HG03342 (cell line): ENCODE data around the gene ACSL3.
"Not testable (repeated sequence)": the region's sequence is repeated elsewhere in the genome, so short reads cannot be mapped to it uniquely, and the experiment has no call there.

Experiments used
- ATAC-seq: cut with Tn5 transposase; IDR thresholded peaks from one replicate; pipeline ENCODE4 v1.9.1; 2021; ENCODE audit warnings: mild to moderate bottlenecking, moderate library complexity; ENCODE audit not compliant: unreplicated experiment

Gene ACSL3

DNA sequence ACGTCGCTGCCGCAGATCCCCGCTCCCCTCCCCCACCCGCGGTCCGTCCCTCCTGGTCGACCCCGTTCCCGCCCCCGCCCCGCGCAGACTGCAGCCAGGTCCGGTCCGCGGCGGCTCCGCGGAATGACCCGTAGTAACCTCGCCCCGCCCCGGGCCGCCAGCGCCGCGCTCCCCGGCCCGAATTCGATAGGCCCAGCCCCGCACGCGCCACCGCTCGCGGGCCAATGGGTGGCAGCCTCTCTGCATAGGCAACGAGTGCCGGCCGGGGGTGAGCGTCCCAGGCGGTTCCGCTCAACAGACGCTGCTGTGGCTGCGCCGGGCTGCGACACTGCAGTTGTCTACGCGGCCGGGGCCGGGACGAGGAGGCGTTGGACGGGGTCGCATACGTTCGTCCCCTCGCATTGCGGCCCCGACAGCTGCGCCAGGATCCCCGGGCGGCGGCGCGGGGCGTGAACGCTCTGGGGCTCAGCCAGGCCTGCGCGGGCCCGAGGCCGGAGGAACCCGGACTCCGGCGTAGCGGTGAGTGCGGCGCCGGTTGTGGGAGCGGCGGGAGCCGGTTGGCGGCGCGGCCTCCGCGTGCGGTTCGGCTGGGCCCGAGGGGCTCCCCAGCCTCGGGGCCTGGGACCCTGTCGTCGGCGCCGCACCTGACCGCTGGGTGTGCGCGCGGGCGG, at the start of gene ACSL3:
Gene ACSL3, plus strand, starts transcription at position 297 of the 671 bp plus-strand sequence. CDS start 47,737 bp downstream, outside the sequence.
- ATAC-seq, result peak; percentile 99

DNA sequence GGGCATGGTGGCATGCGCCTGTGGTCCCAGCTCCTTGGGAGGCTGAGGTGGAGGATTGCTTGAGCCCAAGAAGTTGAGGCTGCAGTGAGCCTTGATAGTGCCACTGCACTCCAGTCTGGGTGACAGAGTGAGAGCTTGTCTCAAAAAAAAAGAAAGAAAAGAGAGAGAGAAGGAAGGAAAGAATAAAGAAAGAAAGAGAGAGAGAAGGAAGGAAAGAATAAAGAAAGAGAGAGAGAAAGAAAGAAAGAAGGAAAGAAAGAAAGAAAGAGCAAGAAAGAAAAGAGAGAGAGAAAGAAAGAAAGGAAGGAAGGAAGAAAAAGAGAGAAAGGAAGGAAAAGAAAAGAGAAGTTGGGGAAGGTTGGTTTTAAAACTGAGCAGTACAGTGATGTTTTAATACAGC, 49.0 kb upstream of the ACSL3 start:
- ATAC-seq, result no peak

DNA sequence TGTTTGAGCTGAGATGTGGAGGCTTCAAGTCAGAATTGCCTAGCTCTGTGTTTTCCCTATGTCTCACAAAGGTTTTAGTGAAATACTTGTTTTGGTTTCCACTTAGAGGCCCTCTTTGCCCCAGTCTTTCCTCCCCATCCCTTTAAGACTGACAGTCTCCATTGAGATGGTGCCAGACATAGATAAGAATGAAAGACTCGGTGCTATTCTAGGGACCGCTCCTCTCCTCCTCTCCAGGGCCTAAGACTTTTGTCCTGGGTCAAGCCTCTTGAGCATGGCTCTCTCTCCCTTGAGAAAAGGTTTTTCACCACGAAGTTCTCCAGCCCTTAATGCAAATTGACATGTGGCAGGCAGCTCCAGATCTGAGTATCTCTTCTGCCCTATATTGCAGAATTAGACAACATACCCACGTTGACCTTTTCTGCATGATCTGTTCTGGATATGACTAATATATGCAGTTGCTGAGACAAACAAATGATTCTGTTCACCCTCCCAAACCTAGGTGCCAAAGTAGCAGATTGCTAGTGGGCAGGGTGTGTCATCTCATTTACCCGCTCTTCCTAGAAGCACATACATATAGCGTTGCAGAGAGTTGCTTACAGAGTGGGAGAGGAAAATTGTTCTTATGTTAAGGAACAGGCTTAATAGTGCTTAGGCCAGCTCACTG, 47.5 kb upstream of the ACSL3 start:
- ATAC-seq, result peak; percentile 94

DNA sequence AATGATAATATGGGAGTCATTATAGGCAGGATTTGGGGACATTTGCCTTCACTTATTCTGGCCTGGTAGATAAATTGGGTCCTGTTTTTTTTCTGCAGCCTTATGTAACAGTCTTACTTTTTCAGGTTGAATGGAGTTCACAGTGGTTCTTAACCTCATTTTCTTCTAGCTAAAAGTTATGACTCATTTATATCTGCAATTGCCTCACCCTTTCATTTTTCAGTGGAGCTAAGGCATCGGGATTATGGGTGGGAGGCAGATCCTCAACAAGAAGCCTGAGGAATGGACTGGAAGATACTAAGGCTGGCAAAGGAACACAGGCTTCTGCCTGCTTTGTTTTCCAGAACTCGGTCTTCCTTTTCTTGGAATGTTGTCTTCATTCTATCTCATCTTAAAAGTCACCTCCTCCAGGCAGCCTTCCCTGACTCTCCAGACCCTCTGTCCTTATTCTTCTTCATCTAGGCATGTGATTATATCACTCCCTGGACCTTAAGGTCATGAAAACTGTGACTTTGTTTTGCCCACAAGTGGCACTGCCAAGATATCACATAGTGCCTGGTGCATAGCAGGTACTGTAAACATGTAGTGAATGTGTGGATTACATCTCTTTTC, 41.0 kb upstream of the ACSL3 start:
- no peak for ATAC-seq

DNA sequence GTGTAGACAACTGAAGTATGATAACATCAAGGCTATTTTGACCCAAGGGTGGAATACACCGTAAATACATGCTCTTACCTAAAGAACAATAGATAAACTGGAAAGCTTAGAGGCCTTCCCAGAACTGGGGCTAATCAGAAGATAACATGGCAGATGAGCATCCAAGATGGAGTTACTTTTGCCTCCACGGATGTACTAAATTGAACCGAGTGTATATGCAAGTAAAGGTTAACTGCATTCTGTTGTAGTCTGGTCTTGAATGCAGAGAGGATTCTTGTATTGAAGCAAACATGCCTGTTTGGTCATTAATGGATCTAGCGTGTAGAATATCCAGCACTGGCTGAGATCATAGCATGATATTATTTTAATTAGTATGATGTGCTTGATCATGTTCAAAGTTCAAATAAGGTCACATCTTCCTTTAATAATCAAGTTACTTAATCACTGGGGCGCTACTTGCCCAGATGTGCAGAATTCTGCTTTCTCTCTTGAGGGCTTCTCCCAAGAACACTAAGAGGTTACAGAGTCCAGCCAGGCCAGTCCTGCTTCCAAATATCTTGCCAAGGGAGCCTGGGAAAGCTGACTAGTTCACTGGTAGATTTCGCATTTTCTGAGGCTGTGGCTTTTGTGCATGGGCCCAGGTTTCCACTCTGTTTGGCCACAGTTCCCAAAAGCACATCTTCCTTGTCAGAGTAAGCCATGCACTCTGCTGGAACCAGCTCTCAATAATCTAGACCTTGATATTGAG, 37.5 kb upstream of the ACSL3 start:
- ATAC-seq, result no peak

DNA sequence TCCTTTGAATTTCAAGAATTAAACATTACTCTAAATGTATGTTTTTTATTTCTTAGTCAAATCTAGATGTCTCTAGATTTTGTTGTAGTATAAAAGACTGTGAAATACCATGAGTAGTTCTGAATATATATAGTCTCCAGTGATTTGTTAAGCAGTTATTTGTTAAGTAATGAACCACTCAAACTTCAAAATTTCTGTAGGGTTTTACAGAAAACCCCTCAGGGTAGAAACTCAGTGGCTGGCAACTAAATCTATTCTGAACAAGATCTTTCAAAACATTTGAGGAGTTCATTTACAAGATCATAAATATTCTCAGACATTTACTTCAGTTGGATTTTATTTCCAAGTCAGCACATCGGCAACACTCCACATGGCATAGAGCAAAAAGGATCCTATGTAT, 35.8 kb upstream of the ACSL3 start:
- ATAC-seq, result no peak

DNA sequence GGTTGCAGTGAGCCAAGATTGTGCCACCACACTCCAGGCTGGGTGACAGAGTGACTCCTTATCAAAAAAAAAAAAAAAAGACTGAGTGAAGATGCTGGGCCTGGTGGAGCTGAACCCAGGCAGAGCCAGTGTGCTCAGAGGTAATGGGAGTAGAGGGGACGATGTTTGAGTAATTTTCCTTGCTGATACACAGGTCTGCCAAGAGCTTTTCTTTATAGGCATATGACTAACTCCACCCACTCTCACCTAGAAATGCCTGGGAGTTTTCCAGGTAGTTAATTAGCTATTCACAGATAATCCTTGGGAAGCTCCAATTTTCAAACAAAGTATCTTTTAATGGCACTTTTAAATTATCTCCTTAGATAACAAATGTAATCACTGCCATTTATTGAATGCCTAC, 33.4 kb upstream of the ACSL3 start:
- no peak for ATAC-seq

DNA sequence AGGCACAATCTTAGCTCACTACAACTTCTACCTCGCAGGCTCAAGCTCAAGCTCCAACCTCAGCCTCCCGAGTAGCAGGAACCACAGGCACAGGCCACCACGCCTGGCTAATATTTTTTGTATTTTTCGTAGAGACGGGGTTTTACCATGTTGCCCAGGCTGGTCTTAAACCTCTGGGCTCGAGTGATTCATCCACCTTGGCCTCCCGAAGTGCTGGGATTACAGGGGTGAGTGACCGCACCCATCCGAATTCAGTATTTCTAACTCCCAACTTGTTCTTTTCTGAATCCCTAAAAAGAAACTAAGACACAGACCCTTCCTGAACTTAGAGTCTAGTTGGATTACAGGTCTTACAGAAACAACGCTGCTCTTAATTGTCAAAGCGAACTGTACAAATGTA, 32.3 kb upstream of the ACSL3 start:
- ATAC-seq, result no peak

DNA sequence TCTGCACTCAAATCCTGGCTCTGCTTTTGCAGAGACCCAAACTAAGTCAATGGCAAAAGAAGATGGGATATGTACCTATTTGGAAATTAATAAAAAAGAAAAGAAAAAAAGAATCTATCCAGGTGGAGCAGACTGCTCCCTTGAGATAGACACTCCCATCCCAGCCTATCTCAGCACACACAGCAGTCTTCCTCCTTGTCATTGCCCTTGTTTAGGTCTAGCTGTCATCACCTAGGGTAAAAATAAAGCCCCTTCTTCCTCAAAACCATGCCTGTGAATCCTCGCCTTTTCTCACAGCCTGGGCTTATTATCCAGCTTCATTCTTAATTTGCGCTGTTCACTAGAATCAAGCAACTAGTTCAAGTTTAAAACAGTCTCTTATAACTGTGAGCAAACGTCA, 30.7 kb upstream of the ACSL3 start:
- ATAC-seq, result no peak

DNA sequence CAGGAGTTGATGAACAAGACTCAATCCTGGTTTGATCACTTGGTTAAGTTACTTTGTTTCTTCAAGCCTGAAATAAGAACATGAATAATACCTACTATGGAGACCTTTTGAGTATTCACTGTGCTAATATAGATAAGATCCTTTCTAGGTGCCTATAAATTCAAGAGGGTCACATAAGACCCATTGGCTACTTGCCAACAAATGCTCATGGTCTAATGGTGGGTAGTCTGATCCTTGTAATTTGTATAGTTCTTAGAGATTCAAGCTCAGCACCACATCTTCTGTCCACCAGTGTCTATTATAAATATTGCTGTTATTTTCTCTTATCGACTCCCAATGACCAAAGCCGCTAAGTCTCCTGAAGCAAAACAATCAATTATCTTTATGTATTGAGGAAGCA, 27.4 kb upstream of the ACSL3 start:
- ATAC-seq, result no peak

DNA sequence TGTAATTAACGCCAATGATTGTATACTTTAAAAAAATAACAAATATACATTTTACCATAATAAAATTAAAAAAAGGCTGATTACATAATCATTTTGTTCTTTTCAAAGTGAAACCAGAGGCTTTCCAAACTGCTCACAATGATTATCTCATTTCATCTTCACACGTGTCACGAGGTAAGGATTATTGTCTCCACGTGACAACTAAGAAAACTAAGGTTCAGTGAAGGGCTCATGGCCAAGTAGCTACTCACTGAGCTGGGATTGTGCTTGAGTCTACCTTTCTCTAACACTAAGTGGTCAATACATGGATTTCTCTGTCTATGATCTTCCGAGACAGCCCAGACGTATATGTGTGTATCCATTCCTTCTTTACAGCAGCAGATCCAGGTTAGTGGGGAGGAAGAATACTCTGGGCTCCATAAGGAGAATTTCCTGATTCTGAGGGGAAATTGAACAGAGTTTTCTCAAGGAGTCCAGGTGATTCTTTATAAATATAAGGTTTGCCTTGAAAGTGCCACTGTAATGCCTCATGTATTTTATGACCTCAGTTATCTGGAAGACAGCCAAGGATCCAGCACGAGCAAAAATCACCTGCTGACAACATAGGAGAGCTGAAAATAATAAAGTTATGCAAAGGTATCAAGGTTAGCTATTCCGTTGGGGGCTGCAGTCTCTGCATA, 25.6 kb upstream of the ACSL3 start:
- ATAC-seq, result no peak

DNA sequence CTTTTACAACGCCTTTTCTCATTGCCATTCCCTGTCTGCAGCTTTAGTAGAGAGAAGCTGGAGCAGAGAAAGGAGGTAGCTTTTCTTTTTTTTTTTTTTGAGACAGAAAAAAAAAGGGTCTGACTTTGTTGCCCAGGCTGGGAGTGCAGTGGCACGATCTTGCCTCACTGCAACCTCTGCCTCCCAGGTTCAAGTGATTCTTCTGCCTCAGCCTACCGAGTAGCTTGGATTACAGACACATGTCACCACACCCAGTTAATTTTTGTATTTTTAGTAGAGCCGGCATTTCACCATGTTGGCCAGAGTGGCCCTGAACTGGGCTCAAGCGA, 25.0 kb upstream of the ACSL3 start:
- ATAC-seq, result no peak

DNA sequence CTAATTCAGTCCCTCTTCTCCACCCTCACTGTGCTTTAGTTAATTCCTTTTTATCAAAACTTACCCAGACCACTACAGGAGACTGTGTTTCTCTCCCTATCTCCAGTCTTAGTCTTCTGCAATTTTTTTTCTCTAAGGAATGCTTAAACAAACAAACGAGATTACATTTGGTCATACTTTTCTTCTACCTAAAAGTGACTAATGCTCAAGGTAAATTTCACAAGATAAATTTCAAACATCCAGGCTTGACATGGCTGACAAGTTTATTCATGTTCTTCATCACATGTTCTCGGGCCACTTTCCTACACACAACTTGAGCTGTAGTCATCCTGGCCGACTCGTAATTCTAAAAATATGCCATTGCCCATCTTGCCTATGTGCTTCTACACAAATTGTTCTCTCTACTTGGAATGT, 23.2 kb upstream of the ACSL3 start:
- no peak for ATAC-seq

DNA sequence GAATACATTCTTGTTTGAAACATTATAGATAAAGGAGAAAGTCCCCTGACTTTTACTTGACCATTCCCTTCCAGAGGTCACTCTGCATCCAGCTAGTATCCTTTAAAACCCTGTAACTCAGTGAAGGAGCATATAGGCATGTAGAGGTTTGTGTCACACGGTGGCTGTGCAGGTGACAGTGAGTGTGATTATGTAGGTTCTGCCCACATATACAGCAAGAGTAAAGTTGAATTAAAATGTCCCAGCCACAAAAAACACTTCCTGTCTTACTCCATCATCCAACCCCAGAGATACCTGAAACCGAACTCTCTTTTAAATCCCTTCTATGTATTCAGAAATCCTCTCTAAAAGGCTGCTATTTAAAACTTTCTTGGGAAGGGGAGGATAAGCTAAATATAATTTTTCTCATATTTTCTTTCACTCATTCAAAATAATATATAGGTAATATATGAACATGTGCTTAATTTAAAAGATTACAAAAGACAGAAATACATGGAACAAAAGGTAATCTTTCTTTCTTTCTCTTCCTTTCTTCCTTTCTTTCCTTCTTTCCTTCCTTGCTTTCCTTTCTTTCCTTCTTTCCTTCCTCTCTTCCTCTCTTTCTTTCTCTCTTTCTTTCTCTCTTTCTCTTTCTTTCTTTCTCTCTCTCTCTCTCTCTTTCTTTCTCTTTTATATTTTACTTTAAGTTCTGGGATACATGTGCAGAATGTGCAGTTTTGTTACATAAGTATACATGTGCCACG, 20.6 kb upstream of the ACSL3 start:
- no peak for ATAC-seq

DNA sequence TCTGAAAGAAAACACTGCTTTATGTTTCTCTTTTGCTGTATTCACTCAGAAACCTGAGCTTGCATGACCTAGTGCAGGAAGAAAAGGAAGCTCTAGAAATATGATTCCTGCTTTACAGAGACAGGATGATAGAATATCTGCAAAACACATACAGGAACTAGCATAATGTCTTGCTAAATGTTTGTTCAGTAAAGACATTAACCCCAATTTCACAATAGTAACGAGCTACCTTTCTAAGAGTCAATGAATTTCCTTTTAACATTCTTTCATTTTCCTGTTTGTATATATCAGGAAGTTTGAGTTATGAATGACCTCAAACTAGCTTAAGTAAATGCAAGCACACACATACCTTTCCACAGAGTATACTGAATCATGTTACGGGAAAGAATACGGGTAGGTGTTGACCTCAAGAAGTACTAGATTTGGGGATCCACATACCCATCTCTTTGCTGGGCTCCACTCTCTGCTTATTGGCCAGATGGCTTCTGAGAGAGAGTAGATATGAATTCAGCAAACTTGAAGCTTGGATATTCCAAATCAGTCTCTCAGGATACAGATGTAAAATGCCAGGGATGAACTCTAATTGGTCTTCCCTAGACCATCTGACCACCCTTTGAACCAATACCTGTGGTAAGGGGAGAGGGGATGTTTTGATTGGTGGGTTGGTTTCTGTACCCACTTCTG, 18.2 kb upstream of the ACSL3 start:
- ATAC-seq, result no peak

DNA sequence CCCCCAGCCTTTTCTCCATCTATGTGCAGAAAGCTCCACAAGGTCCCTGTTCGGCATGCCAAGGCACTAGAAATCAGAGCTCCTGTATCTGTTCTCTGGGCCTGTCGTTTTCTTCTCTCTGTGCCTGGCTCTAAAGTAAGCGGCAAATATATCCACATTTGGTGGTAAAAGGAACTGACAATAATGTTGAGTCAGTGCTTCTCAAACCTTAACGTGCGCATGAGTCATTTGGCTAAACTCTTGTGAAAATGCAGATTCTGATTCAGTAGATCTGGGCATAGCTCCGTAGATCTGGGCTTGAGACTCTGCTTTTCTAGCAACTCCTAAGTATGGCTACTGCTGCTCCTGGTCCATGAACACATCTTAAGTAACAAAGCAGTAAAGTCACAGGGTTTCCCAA, 16.5 kb upstream of the ACSL3 start:
- no peak for ATAC-seq

DNA sequence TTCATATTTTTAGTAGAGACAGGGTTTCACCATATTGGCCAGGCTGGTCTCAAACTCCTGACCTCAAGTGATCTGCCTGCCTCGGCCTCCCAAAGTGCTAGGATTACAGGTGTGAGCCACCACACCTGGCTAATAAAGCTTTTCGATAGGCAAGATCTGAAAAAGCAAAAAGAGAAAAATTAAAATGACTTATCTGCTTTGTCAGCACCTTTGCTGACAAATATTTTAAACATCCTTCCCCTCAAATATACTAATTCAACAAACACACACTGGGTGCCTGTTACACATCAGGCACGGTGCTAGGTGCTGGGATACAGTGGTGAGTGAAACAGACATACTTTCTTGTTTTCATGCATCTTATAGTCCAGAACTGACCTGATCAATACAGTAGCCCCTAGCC, 15.5 kb upstream of the ACSL3 start:
- not testable (repeated sequence) for ATAC-seq

DNA sequence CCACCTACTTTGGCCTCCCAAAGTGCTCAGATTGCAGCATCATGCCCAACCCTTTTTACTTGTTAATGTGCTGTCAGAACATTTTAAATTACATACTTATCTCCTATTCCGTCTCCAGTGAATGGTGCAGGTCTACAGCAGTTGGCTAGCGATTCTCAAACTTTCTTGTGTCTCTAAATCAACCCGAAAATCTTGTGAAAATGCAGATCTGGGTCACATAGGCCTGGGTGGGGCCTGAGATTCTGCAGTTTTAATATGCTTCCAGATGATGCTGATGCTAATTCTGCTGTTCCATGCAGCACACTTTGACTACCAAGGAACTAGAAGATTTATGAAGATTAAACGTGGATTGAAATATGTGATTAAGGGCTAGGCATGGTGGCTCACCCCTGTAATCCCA, 14.8 kb upstream of the ACSL3 start:
- ATAC-seq, result no peak

DNA sequence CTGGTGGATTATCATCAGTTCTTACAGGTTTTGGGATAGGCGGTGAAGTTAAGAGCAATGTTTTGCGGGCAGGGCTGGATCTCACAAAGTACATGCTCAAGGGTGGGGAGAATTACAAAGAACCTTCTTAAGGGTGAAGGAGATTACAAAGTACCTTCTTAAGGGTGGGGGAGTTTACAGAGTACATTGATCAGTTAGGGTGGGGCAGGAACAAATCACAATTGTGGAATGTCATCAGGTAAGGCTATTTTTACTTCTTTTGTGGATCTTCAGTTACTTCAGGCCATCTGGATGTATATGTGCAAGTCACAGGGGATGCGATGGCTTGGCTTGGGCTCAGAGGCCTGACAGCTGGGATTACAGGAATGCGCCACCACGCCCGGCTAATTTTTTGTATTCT, 12.8 kb upstream of the ACSL3 start:
- not testable (repeated sequence) for ATAC-seq

DNA sequence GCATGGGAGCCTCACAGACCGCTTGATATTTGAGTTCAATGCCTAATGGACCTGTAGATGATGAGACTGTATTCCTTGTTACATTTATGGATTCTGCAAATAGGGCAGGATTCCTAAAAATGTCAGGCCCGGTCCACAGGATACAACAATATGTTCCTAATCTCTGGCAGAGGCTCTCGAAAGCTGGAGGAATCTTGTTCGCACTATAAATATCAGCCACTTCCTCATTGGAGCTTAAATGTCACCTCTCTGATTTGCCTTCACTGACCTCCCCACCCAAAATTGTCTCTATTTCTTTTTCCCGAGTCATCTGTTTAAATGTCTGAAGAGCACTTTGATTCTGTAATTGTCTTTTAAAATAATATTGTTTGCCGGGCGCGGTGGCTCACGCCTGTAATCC, 12.0 kb upstream of the ACSL3 start:
- ATAC-seq, result no peak
